BE2C (cell line): ENCODE results near the gene PHLPP1.
"Not testable (repeated sequence)": the region's sequence is repeated elsewhere in the genome, so short reads cannot be mapped to it uniquely, and the experiment has no call there.

ENCODE experiments used
- DNase-seq: peaks from one replicate; pipeline ENCODE4 v3.0.0-alpha.2; 2020
- H3K27me3 ChIP-seq: fragments of 250-450 bp; sonication (Bioruptor Pico); 2 replicates; pipeline ENCODE4 v1.5.1; 2020; ENCODE audit warnings: mild to moderate bottlenecking
- H3K36me3 ChIP-seq: fragments of 250-450 bp; sonication (Bioruptor Pico); 2 replicates; pipeline ENCODE4 v1.5.1; 2020; ENCODE audit warnings: mild to moderate bottlenecking
- H3K4me1 ChIP-seq: fragments of 250-450 bp; sonication (Bioruptor Pico); 2 replicates; pipeline ENCODE4 v1.5.1; 2020
- H3K4me3 ChIP-seq: 2 replicates; pipeline ENCODE4 v1.5.1; 2011; ENCODE audit warnings: low read depth, low read length
- H3K9me3 ChIP-seq: fragments of 250-450 bp; sonication (Bioruptor Pico); 2 replicates; pipeline ENCODE4 v1.5.1; 2020
- TF ChIP-seq, protein P1 (sequence below): IDR thresholded peaks from 2 replicates; pipeline ENCODE4 v1.5.1; 2012; ENCODE audit warnings: mild to moderate bottlenecking, low read depth, low read length

Gene PHLPP1

DNA sequence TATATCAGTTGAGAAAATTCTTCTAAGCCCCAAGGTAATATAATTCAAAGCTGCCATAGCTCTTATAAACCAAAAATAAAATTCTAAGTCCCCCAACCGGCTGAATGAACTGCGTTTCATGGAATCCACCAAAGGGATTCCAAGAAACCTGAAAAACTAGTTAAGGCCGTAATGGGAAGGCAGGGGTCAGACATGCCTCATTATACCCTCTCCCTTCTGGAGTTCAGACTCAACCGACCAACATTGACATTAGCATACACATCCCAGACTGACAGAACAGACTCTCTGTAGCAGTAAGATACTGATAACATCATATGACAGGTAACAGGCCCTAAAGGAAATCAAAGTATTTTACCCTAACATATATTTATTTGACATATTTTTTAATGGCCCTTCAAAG, 31.4 kb upstream of the PHLPP1 start:
- DNase-seq, result no peak

GRCh38 chr18:62688743-62689317, 26.5 kb upstream of the PHLPP1 start:
- TF ChIP-seq, protein P1, sequence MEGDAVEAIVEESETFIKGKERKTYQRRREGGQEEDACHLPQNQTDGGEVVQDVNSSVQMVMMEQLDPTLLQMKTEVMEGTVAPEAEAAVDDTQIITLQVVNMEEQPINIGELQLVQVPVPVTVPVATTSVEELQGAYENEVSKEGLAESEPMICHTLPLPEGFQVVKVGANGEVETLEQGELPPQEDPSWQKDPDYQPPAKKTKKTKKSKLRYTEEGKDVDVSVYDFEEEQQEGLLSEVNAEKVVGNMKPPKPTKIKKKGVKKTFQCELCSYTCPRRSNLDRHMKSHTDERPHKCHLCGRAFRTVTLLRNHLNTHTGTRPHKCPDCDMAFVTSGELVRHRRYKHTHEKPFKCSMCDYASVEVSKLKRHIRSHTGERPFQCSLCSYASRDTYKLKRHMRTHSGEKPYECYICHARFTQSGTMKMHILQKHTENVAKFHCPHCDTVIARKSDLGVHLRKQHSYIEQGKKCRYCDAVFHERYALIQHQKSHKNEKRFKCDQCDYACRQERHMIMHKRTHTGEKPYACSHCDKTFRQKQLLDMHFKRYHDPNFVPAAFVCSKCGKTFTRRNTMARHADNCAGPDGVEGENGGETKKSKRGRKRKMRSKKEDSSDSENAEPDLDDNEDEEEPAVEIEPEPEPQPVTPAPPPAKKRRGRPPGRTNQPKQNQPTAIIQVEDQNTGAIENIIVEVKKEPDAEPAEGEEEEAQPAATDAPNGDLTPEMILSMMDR, result no peak
- Histone ChIP-seq H3K4me3 (no peak overlapping the region), H3K4me1 (no peaks in the 10 kb centered on the region), H3K9me3 (no peaks in the 10 kb centered on the region), H3K27me3 (no peaks in the 10 kb centered on the region), H3K36me3 (no peaks in the 10 kb centered on the region)
- no peak for DNase-seq

More for the DNA sequence above, 31.4 kb upstream of the PHLPP1 start:
- Histone ChIP-seq H3K4me1 (no peaks in the 10 kb centered on the region), H3K9me3 (no peaks in the 10 kb centered on the region), H3K27me3 (no peaks in the 10 kb centered on the region), H3K36me3 (no peaks in the 10 kb centered on the region), H3K4me3 (no peak overlapping the region)
- TF ChIP-seq, protein P1, result no peak

DNA sequence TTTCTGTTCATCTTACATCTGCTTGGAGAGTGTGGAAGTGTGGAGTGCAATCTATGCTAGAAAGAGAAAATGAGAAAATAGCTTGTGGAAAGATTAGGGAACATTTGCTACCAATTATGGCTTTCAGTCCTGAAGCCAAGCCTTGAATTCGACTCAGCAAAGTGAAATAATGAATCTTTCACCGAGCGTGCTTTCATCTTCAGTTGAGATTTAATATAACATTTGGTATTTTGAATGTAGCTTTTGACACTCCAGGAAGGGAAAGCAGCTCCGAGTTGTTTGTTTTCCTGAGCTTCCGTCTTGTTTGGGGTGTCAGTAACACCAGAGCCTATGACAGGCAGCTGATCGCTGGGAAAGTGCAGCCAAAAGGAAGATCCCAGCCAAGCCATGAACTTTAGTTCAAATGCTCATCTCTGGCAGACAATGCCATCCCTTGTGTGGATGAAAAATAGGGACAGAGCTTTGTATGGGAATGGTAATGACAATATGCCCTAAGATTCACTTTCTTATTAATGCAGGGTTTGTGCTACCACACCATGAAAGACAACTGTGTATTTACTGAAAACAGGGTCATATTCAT, 25.0 kb upstream of the PHLPP1 start:
- TF ChIP-seq, protein P1, result no peak
- Histone ChIP-seq H3K27me3 (no peaks in the 10 kb centered on the region), H3K4me3 (no peak overlapping the region), H3K36me3 (no peaks in the 10 kb centered on the region), H3K4me1 (no peaks in the 10 kb centered on the region), H3K9me3 (no peaks in the 10 kb centered on the region)
- DNase-seq, result no peak

DNA sequence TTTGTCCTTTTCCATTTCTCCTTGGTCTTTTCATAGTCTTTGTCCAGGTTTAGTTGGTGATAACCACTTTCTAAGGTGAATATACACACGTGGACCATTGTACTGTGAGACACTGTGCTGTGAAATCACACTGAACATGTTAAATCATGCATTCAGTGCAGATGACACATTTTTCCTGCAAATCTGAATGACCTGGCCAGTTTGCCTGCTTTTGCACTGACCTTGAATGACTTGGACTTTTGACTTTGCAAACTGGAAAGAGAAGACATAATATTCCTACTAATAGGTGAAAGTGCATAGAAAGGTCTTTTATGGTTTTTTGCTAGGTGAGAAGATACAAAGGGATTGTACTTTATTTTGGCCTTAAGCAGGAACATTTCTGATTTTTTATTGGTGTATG, 21.7 kb upstream of the PHLPP1 start:
- Histone ChIP-seq H3K4me3 (no peak overlapping the region), H3K36me3 (no peaks in the 10 kb centered on the region), H3K27me3 (no peaks in the 10 kb centered on the region), H3K9me3 (no peaks in the 10 kb centered on the region), H3K4me1 (no peaks in the 10 kb centered on the region)
- TF ChIP-seq, protein P1, result no peak
- DNase-seq, result no peak

DNA sequence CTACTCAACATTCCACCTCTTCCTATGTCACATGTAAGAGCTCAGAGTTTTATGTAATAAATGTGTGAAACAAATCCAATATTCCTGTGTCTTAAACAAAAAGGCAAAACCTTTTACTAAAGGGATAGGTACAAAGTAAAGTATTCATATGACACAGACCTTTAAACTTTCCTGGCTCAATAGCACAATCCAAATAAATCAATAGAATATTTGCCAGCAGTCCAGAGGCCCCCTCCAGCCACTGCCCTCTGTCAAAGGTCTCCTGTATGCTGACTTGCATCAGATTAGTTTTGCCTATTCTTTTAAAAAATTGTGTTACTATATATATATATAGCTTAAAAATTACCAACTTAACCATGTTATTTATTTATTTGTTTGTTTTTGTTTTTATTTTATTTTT, 17.7 kb upstream of the PHLPP1 start:
- Histone ChIP-seq H3K4me1 (no peaks in the 10 kb centered on the region), H3K9me3 (no peaks in the 10 kb centered on the region), H3K36me3 (no peaks in the 10 kb centered on the region), H3K4me3 (no peak overlapping the region), H3K27me3 (no peaks in the 10 kb centered on the region)
- no peak for DNase-seq
- TF ChIP-seq, protein P1, result no peak

DNA sequence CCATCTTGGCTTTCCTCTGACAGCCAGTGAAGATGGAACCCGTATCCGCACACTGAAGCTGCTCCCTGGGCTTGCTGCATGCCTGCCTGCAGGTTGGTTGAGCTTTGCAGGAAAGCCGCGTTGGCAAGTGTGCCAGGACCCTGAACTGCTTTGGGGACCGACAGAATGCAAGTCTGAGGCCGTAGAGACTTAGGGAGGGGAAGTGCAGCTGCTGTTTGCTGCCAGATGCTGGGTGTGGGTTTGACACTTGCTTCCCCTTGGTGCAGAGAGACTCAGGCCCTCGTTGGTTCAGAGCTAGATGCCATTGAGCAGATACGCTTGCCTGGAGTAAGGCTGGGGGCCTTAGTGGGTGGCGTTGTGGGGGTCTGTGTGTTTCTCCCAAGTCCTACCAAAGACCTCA, 13.1 kb upstream of the PHLPP1 start:
- Histone ChIP-seq H3K4me1 (no peaks in the 10 kb centered on the region), H3K36me3 (no peaks in the 10 kb centered on the region), H3K4me3 (no peak overlapping the region), H3K9me3 (no peaks in the 10 kb centered on the region), H3K27me3 (no peaks in the 10 kb centered on the region)
- TF ChIP-seq, protein P1, result no peak
- no peak for DNase-seq

DNA sequence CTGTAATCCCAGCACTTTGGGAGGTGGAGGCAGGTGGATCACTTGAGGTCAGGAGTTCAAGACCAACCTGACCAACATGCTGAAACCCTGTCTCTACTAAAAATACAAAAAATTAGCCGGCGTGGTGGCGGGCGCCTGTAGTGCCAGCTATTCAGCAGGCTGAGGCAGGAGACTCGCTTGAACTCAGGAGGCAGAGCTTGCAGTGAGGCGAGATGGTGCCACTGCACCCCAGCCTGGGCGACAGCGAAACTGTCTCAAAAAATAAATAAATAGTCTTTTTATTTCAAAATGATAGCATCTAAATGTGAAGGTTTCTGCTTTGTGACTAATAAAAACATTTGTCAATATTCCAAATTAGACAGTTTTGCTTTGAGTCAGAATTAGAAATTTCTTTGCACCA, 8.5 kb upstream of the PHLPP1 start:
- DNase-seq, H3K27me3 ChIP-seq, H3K4me1 ChIP-seq, H3K36me3 ChIP-seq, H3K9me3 ChIP-seq, H3K4me3 ChIP-seq: not testable (repeated sequence)

- DNase-seq, H3K4me3 ChIP-seq, H3K9me3 ChIP-seq, H3K36me3 ChIP-seq, H3K27me3 ChIP-seq, H3K4me1 ChIP-seq: not testable (repeated sequence)
Measured at GRCh38 chr18:62709908-62710307, 5.4 kb upstream of the PHLPP1 start.
